GM19395 (cell line): ENCODE results near the gene ROBO4.

Experiments used
- ATAC-seq: cut with Tn5 transposase; IDR thresholded peaks from one replicate; pipeline ENCODE4 v1.9.1; 2021; ENCODE audit warnings: mild to moderate bottlenecking, moderate library complexity; ENCODE audit not compliant: unreplicated experiment

ROBO4 gene

DNA sequence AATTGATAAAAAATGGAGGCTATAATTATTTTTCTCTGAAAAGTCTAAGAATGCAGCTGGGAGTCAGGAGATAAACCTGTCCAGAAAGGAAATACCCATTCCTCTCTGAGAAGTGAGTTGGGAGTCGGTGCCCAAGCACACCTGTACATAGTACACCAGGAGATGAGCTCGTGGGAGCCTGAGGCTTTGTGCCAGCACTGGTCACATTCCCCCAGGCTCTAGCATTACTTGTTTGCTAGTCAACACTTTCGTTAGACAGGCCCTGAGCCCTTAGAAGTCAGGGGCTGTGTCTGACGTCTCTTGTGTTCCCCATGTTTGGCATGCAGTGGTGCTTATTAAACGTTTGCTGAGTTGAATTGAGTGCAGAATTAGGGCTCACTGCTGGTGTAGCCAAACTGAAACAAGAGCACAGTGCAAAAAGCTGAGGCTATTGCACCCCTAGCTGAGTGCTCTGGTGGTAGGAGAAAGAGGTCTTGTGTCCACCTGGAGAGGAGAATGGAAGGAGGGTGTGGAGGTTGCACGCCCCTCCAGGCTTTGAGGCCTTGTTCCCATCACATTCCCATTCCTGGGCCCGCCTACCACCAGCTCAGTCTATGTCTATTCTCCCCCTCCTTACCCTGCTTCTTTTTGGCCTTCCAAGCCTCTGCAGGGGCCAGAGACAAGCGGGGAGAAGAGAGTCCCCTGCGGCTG lies 6.8 kb downstream of the ROBO4 start:
- no peak for ATAC-seq

DNA sequence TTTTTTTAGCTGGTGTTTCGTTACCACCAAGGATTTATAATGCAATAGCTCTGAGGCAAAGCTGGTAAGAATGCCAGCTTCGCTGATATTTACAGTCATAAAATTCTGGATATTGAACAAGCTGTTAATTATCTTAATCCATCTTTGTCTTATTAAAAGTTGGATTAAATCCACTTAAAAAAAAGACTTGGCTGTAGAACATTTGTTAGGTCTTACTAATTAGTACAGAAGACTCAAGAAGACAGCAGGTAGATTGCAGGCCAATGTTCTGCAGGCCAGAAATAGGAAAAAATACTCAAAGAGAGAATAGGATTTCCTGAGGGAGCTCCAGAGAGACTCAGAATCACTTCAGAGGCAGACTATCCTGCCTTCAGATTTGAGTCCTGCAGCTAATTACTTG lies 7.5 kb downstream of the ROBO4 start:
- ATAC-seq = no peak

DNA sequence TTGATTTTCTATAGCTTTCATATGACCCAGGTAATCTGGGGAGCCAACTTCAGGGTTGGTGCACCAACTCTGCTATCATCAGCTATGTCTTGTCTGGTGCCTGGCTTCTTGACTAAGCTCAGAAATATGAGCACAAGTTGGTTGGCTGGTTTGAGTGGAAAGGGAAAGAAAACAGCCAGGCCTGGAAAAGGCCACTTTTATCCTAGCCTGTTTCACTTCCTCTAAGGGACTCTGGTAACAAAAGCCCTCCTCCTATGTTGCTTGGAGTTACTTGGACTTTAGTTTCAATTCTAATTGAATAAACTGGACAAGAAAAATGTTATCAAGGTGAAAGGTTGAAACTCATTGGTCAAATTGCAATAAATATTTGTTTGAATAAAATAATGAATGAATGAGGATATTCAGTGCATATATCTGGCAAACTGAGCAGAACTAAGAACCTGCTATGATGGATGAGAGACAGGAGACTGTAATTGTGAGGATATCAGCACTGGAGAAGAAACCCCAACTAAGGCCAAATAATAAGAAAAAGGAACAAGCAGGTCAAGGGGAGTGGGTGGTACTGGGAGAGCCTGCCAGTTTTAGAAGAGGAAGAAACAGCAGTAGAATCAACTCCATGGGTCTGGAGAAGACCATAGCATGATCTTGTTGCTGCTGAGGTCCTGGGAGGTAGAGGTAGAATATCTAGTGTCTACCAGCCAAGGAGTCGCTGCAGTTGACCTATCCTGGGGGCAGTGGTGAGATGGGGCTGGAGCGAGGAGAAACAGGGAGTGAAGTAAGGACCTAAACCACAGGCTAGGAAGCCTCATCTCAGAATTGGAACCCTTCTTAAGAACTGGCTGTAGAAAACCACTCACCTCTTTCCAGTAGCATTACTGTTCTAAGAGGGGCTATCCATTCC lies 8.2 kb downstream of the ROBO4 start:
- no peak for ATAC-seq

DNA sequence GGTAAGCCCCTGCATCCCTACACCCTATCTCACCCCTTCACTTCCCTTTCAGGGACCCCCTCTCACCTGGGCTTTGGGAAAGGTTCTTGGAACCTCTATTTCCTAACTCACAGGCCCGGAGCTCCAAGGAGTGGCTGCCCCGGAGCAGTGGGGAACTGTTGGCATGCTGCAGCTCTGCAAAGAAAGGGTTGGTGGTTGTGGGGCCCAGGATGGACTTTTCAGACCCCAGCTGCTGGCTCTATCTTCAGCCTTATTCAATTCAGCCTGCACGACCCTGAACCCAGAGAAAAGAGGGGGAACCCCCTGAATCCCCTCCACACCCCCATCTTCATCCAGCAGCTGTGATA lies 10.0 kb downstream of the ROBO4 start:
- ATAC-seq = no peak

DNA sequence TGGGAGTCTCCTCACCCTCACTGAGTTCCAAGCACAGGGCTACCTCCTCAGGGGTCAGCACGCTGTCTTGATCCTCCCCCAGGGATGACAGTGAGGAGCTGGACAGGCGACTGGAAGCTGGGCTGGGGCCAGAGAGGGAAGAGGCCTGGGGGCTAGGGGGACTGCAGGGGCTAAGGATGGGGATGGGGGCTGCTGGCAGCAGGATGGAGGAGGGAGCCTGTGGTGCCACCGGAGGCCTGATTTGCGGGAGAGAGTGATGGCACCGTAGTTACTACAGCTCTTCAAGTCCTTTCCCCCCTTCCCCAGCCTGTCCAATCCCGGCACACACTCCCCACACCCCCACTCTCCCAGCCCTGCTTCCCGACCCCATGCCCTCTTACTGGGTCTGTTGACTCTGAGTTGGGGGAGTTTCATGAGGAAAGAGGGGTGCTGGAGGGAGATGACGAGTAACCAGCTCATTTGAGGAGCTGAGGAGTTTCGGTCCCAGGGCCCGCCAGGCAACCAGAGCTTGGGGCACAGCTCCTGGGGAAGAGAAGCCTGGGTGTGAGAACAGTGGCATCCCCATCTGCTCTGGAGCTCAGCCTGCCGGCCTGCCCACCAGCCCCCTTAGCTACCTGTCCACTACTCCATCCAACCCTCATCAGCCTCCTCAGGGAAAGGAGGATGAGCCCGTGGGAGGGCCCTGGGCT lies 10.5 kb downstream of the ROBO4 start:
- ATAC-seq = no peak

DNA sequence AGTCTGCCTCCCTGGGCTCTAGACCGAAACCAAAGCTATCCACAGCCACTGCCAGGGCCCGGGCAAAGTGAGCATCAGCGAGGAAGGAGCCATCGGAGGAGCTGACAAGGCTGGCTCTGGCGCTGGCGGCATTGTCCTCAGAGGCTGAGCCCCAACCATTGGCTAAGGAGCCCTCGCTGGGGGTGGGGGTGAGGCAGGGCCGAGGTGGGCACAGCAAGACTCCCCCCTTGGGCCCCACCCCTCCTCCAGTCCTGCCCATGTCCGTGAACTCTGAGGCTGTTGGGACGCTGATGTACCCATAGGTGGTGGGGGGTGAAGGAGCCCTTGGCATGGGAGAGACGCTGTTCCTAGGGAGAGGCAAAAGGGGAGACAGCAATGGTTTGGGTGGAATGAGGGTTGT lies 11.2 kb downstream of the ROBO4 start:
- no peak for ATAC-seq

DNA sequence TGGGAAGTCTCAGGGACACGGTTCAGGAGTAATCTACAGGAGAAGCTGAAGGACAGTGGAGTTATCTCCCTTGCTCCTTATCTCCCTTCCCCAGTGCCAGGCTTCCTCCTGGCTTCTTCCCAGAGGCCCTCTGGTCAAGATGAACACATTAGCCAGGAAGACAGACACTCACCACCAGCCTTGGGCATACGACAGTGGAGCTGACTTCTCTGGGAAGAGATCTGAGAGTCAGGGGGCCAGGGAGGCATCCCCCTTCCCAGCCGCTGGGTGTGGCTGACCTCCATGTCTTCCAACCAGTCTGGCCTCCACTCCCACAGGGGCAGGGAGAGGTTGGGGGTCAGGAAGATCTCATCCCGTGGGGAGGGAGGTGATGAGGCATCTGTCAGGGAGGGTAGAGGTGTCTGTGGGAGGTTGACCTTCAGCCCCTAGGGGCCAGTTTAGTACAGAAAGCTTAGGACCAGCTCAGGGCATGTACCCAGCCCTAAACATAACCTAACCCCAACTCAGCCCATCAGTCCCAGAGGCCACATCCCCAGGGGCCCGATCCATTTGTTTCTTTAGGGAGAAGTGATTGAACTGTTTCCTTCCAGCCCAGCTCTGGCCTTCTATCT lies 12.7 kb downstream of the ROBO4 start:
- ATAC-seq = no peak

DNA sequence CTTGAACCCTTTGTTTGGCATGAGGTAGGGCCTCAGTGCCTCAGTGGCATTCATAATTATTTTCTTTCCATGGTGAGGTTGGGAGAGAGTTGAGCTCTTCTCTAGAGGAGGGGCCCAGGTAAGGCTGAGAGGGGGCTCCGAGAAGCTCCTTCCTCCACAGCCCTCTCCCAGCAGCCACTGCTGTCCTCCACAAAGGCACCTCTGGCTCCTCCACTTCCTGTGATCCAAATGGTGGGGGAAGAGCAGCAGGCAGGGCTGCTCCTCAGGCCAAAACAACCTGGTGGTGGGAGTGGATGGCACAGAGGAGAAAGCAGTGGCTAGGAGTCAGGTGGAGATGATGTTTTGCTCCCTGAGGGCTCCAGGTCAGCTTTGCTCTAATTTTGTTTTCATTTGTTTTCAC lies 13.3 kb downstream of the ROBO4 start:
- no peak for ATAC-seq

DNA sequence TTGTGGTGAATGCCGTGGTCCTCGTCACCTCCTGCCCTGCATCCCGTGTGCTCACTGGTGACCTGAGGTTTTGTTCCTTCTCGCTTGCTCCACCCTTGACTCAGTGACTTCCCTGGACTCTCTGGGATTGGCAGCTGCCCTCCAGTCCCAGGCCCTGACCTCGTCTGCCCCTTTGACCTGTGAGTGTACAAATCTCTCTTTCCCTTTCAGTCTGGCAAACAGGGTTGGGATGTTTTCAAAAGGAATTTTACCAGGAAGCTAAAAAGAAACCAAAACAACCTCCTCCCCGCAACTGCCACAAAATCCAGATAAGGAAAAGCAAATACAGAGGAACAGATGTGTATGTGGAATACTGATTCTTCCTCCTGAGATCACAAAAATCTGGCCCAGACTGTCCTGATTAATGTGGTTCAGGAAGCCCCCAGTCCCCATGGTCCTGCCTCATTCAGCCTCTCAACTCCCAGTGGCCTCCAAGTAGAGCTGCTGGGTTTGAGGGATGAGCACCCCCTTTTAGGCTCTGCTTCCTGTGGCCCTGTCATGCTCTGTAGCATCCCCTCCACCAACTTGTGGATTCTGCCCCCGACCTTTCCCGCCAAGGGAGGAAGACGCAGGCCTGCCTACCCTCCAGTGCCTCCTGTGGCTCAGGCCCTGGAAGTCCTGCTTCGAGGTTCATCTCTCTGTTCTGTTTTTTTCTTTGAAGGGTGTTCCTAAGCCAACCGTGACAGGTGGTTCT lies 15.2 kb downstream of the ROBO4 start:
- ATAC-seq = no peak

DNA sequence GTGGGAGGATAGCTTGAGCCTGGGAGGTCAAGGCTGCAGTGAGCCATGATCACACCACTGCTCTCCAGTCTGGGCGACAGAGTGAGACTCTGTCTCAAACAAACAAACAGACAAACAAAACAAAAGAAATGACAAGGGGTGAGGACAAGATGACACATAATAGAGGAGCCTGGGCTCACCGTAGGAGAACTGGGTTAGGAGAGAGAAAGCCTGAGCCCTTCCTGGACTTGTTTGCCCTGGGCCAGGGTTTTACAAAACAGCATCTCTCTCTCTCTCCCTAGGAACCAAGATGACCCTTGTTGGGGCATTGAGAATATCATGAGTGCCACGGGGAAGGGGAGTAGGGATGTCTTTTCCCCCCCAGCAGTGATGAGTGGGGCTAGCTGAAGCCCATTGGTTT lies 16.7 kb downstream of the ROBO4 start:
- ATAC-seq = no peak

DNA sequence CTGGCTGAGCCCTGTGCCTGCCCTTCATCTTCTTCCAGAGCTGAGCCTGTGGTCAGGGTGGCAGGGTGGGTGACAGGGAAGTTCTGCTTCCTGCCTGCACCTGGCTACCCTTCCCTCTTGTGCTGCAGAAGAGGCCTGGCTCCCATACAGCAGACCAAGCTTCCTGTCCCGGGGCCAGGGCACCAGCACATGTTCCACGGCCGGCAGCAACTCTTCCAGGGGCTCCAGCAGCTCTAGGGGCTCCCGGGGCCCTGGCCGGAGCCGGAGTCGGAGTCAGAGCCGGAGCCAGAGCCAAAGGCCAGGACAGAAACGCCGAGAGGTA lies 17.4 kb downstream of the ROBO4 start:
- ATAC-seq = no peak

DNA sequence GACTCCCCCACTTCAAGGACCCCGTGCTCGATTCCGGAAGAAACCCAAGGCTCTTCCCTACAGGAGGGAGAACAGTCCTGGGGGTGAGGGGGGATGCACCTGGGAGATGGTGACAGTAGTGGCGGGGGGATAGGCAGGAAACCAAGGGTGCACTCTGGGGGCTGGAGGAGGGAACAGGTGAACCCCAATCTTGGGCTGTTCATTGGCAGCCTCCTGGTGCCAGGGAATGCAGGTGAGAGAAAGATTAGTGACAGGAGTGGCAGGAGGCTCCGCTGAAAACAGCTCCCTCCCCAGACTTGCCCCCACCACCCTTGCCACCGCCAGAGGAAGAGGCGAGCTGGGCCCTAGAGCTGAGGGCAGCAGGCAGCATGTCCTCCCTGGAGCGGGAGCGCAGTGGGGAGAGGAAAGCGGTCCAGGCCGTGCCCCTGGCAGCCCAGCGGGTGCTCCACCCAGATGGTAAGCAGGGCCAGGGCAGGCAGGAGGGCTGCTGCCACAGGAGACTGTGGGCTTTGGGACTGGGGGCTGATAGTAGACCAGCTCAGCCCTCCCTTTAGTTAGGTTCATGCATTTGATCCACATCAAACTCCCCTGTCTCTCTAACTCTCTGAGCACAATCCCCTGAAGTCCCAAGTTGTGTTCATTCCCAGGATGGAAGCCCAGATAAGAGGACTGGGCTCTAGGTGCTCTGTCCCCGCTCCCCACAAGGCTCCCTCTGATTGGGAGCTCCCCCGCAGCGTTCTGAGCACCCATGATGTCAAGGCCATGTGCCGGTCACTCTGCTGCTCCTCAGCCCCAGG lies 18.0 kb downstream of the ROBO4 start:
- no peak for ATAC-seq

DNA sequence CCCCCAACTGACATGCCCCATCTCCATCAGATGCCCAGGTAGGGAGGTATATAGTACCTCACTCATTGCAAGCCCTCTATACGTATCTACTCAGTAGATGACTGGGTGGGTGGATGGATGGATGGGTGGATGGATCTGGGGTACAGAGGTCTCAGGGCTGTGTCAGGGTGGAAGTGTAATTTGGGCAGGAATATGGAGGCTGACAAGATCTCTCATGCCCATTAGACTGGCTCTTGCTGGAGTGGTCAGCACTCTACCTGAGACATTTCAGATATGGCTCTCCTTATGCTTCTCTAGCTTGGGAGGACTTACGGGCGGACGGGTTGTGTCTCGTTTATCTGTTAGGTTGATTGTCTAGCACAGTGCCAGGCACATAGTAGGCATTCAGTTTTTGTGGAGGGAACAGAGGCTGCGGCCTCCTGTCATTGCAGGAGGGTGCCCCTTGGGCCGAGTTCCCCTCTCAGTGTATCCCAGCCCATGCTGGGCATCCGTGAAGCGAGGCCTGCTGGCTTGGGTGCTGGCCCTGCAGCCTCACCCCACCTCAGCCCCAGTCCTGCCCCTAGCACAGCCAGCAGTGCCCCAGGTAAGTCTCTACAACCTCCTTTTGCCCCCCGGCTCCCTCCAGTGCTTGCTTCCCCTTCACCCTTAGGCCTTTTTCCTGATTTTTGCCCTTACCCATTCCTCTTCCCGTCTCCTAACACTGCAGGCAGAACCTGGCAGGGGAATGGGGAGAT lies 18.7 kb downstream of the ROBO4 start:
- no peak for ATAC-seq

DNA sequence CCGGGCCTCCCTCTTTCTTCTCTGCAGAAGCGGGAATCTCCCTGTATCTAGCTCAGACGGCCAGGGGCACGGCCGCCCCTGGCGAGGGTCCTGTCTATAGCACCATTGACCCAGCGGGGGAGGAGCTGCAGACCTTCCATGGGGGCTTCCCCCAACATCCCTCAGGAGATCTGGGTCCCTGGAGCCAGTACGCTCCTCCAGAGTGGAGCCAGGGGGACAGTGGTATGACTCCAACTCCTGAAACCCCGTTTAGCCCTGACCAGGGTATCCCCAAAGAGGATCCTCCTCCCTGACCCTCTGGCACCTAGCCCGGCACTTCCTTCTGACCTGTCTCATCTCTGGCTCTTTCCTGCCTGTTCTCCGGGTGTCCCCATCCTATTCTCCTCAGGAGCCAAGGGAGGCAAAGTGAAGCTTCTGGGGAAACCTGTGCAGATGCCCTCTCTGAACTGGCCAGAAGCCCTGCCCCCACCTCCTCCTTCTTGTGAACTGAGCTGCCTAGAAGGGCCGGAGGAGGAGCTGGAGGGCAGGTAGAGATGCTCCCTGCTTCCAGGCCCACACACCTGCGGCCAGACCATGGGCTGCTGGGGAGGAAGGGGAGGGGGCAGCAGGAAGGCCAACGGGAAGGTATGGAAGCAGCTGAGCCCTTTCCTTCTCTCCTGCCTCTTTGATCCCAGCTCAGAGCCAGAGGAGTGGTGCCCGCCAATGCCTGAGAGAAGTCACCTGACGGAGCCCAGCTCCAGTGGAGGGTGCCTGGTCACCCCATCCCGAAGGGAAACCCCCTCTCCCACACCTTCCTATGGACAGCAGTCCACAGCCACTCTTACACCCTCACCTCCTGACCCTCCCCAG lies 19.5 kb downstream of the ROBO4 start:
- ATAC-seq = no peak

DNA sequence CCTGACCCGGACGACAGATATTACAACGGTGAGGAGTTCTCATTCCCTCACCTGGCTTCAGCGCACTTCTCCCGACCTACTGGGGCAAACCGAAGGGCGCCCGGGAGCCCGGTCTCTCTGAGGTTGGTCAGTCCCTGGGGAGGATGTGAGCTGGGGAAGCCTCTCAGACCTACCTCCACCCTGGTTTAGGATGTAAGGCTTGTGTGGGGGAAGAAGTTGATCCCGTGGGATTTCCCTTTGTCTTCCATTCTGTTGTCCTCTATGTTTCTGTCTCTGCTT lies 20.1 kb downstream of the ROBO4 start:
- no peak for ATAC-seq

DNA sequence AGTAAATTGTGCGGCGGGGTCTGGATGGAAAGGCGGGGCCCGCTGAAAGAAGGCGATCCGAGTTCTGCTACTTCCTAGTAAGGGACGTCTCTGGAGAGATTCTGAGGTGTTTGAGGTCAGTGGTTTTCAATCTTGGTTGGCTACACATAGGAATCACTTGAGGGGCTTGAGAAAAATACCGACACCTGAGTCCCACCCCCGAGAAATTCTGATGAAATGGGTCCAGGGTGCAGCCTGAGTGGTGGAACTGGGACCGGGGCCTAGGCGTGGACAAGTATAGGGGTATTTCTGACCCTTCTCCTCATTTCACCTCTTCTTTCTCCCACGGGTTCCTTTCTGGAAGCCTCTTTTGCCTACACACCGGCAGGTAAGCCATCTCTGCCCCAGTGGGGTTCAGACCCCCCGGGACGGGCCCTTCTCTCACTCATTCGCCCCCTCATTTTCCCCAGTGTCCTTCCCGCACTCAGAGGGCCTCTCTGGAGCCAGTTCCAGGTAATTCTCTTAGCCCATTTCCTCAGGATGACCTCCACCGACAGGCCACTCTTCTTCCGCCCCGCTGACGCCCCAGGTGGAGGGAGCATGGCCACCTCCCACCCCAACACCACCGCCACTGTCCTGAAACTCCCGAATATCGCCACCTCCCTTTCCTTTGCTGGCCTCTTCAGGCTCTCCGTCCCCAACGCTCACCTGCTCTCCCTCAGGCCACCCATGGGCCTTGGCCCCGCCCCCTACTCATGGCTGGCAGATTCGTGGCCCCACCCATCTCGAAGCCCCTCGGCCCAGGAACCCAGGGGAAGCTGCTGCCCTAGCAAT lies 20.6 kb downstream of the ROBO4 start:
- no peak for ATAC-seq

DNA sequence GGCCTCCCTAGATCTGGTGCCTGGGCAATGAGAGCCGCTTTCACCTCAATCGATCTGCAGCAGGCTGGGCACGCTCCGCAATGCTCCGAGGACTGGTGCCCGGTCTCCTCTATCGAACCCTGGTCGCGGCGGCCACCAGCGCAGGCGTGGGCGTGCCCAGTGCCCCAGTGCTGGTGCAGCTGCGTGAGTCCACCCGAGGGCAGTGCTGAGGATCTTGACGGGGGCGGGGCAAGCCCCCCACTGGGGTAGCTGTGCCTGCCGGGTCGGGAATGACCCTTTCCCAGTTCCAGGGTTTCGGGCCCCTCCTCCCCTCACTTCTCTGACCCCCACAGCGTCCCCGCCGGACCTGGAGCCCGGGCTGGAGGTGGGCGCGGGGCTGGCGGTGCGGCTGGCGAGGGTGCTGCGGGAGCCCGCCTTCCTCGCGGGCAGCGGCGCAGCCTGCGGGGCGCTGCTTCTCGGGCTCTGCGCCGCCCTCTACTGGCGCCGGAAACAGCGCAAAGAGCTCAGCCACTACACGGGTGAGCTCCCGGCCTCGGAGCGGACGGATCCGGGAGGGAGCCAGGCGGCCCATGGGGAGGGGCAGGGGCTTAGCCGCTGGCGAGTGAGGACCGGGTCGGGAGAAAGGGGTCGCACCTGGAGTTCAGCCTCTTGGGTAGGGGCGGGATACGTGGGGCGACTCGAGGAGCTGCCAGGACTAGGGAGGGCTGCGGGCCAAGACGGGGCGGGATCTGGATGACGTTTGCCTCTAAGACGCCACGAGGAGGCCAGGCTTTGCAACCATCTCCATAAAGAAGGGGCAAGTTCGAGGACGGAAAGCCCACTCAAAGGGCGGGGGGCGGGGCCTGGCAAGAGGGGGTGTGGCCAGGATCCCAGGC lies 21.5 kb downstream of the ROBO4 start:
- peak; percentile 96 for ATAC-seq
